H1 (cell line): ENCODE data around the gene DHX32. TPM values are rescaled to one million over a fixed set of nuclear protein-coding genes. Genes with fewer than 3 reads are reported as not detected.

Experiments
- ATF3 ChIP-seq: IDR thresholded peaks from 2 replicates; pipeline ENCODE4 v1.6.1; 2011; ENCODE audit warnings: low read depth, mild to moderate bottlenecking, low read length; ENCODE audit not compliant: insufficient read depth
- KDM5A ChIP-seq: fragments of 200-600 bp; IDR thresholded peaks from 2 replicates; pipeline ENCODE4 v1.7.1; 2012; ENCODE audit warnings: mild to moderate bottlenecking, low read length, inconsistent platforms, mixed read lengths
- POLR2A ChIP-seq, 2 experiments: IDR thresholded peaks; 1 replicate in 1 of 2; 2 replicates in 1 of 2; pipeline ENCODE4 v1.6.1; 2011; ENCODE audit warnings: low read depth in 2 of 2, low read length in 2 of 2, mild to moderate bottlenecking in 2 of 2; ENCODE audit errors: control extremely low read depth in 1 of 2
- polyA plus RNA-seq, 7 experiments: library from polyadenylated mRNA; depleted of rRNA in 3 of 7; stranded (reverse) in 5 of 7; unstranded in 2 of 7; fragments of >200 nt in 5 of 7; fragments of 200-250 nt in 2 of 7; gene quantifications; 1 replicate in 5 of 7; 2 replicates in 1 of 7; 4 replicates in 1 of 7; pipeline versions ENCODE4 v1.2.1 to v1.2.3, GENCODE V29; 2011 to 2013; ENCODE audit warnings: missing spikeins in 2 of 7, mixed read lengths in 2 of 7
- total RNA-seq: library from RNA; stranded (reverse); fragmentation: NEBNext Ultra II Directional; extraction: Animal tissue kit (Norgen Biotek cat#: 25700); gene quantifications from 2 replicates; pipeline ENCODE4 v1.2.1, GENCODE V29; 2021

DHX32 gene
- total and polyA plus RNA-seq, 2 of the 8 experiments (the other 6 are each of a cell fraction or from before 2014, with no cell fraction given): 12.4 to 15.8 TPM

GRCh38 chr10:125827133-125827532, 54.0 kb downstream of the DHX32 start (continued):
- TF ChIP-seq ATF3: no peak
- no peak for TF ChIP-seq KDM5A
- no peak for TF ChIP-seq POLR2A (IDR thresholded peaks at IDR 0.05; ENCODE audit: control extremely low read depth in 1 of 2, low read depth in 2 of 2, low read length in 2 of 2)
